A549 (cell line): ENCODE results near the gene MT1A. TPM values are rescaled to one million over a fixed set of nuclear protein-coding genes. Genes with fewer than 3 reads are reported as not detected.

Experiments used
- ATAC-seq, 2 experiments: fragments of 200-7000 bp in 1 of 2; fragments of >200 bp in 1 of 2; cut with Nextera tagmentation in 1 of 2; cut with Tn5 transposase in 1 of 2; 3 replicates each; pipeline versions ENCODE4 v1.8.0 to v1.9.1; 2018 to 2020; ENCODE audit warnings: mild to moderate bottlenecking in 1 of 2, moderate library complexity in 1 of 2
- CTCF ChIA-PET: fragments of 300-600 bp; sonication (Branson Sonifier 250); formaldehyde crosslinking; extraction: SDS; loops from one replicate; lab custom pipeline; 2021; ENCODE audit warnings: antibody characterized with exemption, inconsistent platforms; lab: Yijun Ruan, JAX
- POLR2A ChIA-PET: fragments of 350-600 bp; formaldehyde crosslinking; extraction: SDS; loops from one replicate; lab custom pipeline; 2021; ENCODE audit warnings: antibody characterized with exemption, inconsistent platforms; lab: Yijun Ruan, JAX
- DNase-seq, 2 experiments: peaks; one replicate each; pipeline versions ENCODE4 v3.0.0 to v3.0.0-alpha.2; 2011 to 2016; ENCODE audit warnings: low read depth in 1 of 2, low spot score in 1 of 2
- FAIRE-seq: peaks from 2 replicates; lab custom pipeline; 2011; peaks lifted over from hg19 to GRCh38; lab: Jason Lieb, UNC
- H3K27ac ChIP-seq, 2 experiments: fragments of >200 bp; sonication (Bioruptor Twin); formaldehyde crosslinking; 3 replicates each; pipeline ENCODE4 v1.5.1; 2016 to 2017
- H3K4me1 ChIP-seq: fragments of >200 bp; sonication (Bioruptor Twin); formaldehyde crosslinking; 3 replicates; pipeline ENCODE4 v1.6.1; 2016
- H3K4me2 ChIP-seq: fragments of >200 bp; sonication (Bioruptor Twin); formaldehyde crosslinking; 3 replicates; pipeline ENCODE4 v1.6.1; 2016
- H3K4me3 ChIP-seq: fragments of >200 bp; sonication (Bioruptor Twin); formaldehyde crosslinking; 3 replicates; pipeline ENCODE4 v1.5.1; 2016
- H3K9me3 ChIP-seq: fragments of >200 bp; sonication (Bioruptor Twin); formaldehyde crosslinking; 3 replicates; pipeline ENCODE4 v1.6.1; 2016
- BHLHE40 ChIP-seq: IDR thresholded peaks from 2 replicates; pipeline ENCODE4 v1.6.1; 2012; ENCODE audit warnings: low read depth, low read length, inconsistent platforms
- CBX2 ChIP-seq: fragments of 200-600 bp; sonication (generic); IDR thresholded peaks from 2 replicates; pipeline ENCODE4 v1.6.1; 2016; ENCODE audit warnings: low read depth, mild to moderate bottlenecking, borderline replicate concordance
- CEBPB ChIP-seq, 2 experiments: fragments of >200 bp in 1 of 2; sonication (Bioruptor Twin) in 1 of 2; formaldehyde crosslinking in 1 of 2; IDR thresholded peaks; 2 replicates each; pipeline ENCODE4 v1.6.1; 2012 to 2016
- CHD2 ChIP-seq: fragments of 150-350 bp; IDR thresholded peaks from 2 replicates; pipeline ENCODE4 v1.6.1; 2014; ENCODE audit warnings: low read length; ENCODE audit not compliant: partially characterized antibody
- CHD4 ChIP-seq: fragments of 200-600 bp; sonication (generic); IDR thresholded peaks from 2 replicates; pipeline ENCODE4 v1.6.1; 2016; ENCODE audit warnings: antibody characterized with exemption, mild to moderate bottlenecking, borderline replicate concordance
- EHMT2 ChIP-seq: fragments of 200-600 bp; sonication (generic); IDR thresholded peaks from 2 replicates; pipeline ENCODE4 v1.6.1; 2016; ENCODE audit warnings: antibody characterized with exemption, low read depth, mild to moderate bottlenecking, moderate library complexity
- ESRRA ChIP-seq: fragments of 150-350 bp; IDR thresholded peaks from 2 replicates; pipeline ENCODE4 v1.6.1; 2014; ENCODE audit warnings: mild to moderate bottlenecking, low read length, borderline replicate concordance
- FOSB ChIP-seq: fragments of 250-450 bp; sonication (Bioruptor Pico); IDR thresholded peaks from 2 replicates; pipeline ENCODE4 v1.5.0; 2020; ENCODE audit warnings: mild to moderate bottlenecking, moderate library complexity
- FOXS1 ChIP-seq: fragments of 250-450 bp; sonication (Bioruptor Pico); IDR thresholded peaks from 2 replicates; pipeline ENCODE4 v1.5.0; 2020; ENCODE audit warnings: mild to moderate bottlenecking, moderate library complexity
- HES2 ChIP-seq: fragments of >200 bp; sonication (Bioruptor Twin); formaldehyde crosslinking; IDR thresholded peaks from 2 replicates; pipeline ENCODE4 v1.6.1; 2016
- HOXA7 ChIP-seq: fragments of 250-450 bp; sonication (Bioruptor Pico); IDR thresholded peaks from 2 replicates; pipeline ENCODE4 v1.5.0; 2020; ENCODE audit warnings: mild to moderate bottlenecking, moderate library complexity
- MAFK ChIP-seq: fragments of 450-650 bp; IDR thresholded peaks from 2 replicates; pipeline ENCODE4 v1.6.1; 2014; ENCODE audit not compliant: partially characterized antibody
- MYC ChIP-seq: IDR thresholded peaks from 2 replicates; pipeline ENCODE4 v1.6.1; 2012; ENCODE audit warnings: mild to moderate bottlenecking, inconsistent platforms, low read length, improper control_type of control experiment, borderline replicate concordance
- NFE2L2 ChIP-seq: fragments of 150-350 bp; conservative IDR thresholded peaks from 2 replicates; pipeline ENCODE4 v1.6.1; 2014; ENCODE audit warnings: low read length
- RARB ChIP-seq: fragments of 250-450 bp; sonication (Bioruptor Pico); IDR thresholded peaks from 2 replicates; pipeline ENCODE4 v1.8.0; 2021; ENCODE audit warnings: mild to moderate bottlenecking, moderate library complexity
- REST ChIP-seq: fragments of 200-600 bp; sonication (generic); IDR thresholded peaks from 2 replicates; pipeline ENCODE4 v1.6.1; 2016; ENCODE audit warnings: antibody characterized with exemption, mild to moderate bottlenecking, moderate library complexity
- RFX5 ChIP-seq: fragments of 450-650 bp; IDR thresholded peaks from 2 replicates; pipeline ENCODE4 v1.7.1; 2014; ENCODE audit warnings: antibody characterized with exemption, mild to moderate bottlenecking, moderate library complexity
- ZC3H11A ChIP-seq: fragments of 450-650 bp; IDR thresholded peaks from 2 replicates; pipeline ENCODE4 v1.6.1; 2014; ENCODE audit warnings: antibody characterized with exemption, mild to moderate bottlenecking
- ZFP36 ChIP-seq: fragments of 450-650 bp; IDR thresholded peaks from 2 replicates; pipeline ENCODE4 v1.6.1; 2014; ENCODE audit warnings: borderline replicate concordance; ENCODE audit not compliant: partially characterized antibody
- WGBS: methylation state at CpG from one replicate; pipeline ENCODE4 v1.1.6; 2017; ENCODE audit errors: missing lambda C conversion rate; 5-methylcytosine and 5-hydroxymethylcytosine counted together
- polyA plus RNA-seq, 4 experiments: library from polyadenylated mRNA; depleted of rRNA in 3 of 4; stranded (reverse); fragments of >200 nt; fragmentation: RNase III in 1 of 4; extraction: RNeasy Plus Mini Kit Qiagen cat#74134 plus additional on column Dnase treatment in 1 of 4; gene quantifications; 2 replicates in 3 of 4; 3 replicates in 1 of 4; pipeline ENCODE4 v1.2.3, GENCODE V29; 2011 to 2017
- TF ChIP-seq, protein P1 (sequence below): fragments of 250-450 bp; sonication (Bioruptor Pico); IDR thresholded peaks from 2 replicates; pipeline ENCODE4 v1.5.0; 2021; ENCODE audit warnings: mild to moderate bottlenecking, moderate library complexity, borderline replicate concordance
- TF ChIP-seq, protein P2 (sequence below): IDR thresholded peaks from 2 replicates; pipeline ENCODE4 v1.6.1; 2012; ENCODE audit warnings: low read depth, borderline replicate concordance
- TF ChIP-seq, protein P3 (sequence below): fragments of 450-650 bp; IDR thresholded peaks from 2 replicates; pipeline ENCODE4 v1.6.1; 2014; ENCODE audit warnings: antibody characterized with exemption

The MT1A gene
- polyA plus RNA-seq, 2 of the 4 experiments (the other 2 are of a cell fraction) = 5.3 to 12.8 TPM

DNA sequence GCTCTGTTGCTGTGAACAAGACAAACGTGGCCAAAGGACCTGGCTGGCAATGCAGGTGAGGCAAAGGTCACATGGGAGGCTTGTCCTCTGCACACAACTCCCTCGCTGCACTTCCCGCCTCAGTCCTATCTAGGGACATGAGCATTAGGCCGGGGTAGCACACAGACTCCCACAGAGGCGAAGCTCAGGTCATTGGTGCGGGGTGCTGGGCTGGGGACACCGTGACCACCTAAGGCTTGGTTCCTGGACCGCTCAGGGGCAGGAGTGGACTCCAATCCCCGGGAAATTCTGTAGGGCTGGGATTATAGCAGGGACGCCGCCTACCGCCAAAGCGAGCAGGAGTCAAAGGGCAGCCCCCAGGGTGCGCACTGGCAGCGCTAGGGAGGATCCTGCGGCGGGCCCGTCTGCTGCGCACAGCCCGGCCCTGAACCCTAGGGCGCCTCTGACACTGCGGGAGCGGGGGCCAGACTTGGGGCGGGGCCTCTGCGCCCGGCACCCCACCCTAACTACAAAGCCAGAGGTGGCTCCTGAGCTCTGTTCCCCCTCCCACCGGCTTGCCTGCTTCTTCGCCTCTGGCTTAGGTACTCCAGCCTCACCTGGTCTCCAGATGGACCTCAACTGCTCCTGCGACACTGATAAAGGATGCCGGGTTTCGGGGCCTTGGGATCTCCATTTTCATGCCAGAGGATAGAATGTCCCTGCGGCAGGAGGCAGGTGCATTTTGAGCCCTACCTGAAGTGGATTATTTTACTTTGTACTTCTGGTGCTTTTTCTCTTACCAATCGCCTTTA, 9.4 kb downstream of the MT1A start:
- Histone ChIP-seq H3K9me3 (no peaks in the 10 kb centered on the region), H3K4me3 (no peak overlapping the region), H3K27ac (no peak overlapping the region), H3K4me1 (peaks cover 16% of the 10 kb centered on the region), H3K4me2 (no peak overlapping the region)
- ATAC-seq (no peak), DNase-seq (no peak), FAIRE-seq (no peak)
- no peak for TF ChIP-seq CBX2
- TF ChIP-seq MYC = no peak
- no peak for TF ChIP-seq RFX5
- no peak for TF ChIP-seq FOXS1 (CRISPR knock-in tag)
- TF ChIP-seq MAFK = no peak
- TF ChIP-seq EHMT2 = no peak
- no peak for TF ChIP-seq RARB (CRISPR knock-in tag)
- no peak for TF ChIP-seq CHD4
- 76% methylated on average over 32 of the region's 33 CpGs for WGBS
- ChIA-PET POLR2A (no interaction called here), CTCF (interaction anchor here (1.5 to 25.6 kb wide), 2 partner anchors 38 to 54 kb away, joined by 3 to 340 read pairs; partner anchors contain the start of gene MT2A)

DNA sequence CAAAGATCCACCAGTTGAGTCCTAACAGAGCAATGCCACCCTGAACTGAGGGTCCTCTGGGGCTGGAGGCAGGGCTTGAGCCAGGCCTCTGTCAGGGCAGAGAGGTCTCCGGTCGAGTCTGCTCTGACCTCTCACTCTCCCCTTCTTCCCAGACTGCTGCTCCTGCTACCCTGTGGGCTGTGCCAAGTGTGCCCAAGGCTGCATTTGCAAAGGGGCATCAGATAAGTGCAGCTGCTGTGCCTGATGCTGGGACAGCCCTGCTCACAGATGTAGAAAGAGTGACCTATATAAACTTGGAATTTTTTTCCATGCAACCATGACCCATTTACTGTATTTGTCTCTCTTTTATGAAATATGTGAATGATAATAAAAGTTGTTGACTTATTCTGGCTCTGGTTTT, 10.8 kb downstream of the MT1A start:
- TF ChIP-seq HES2 = no peak
- TF ChIP-seq, protein P1, sequence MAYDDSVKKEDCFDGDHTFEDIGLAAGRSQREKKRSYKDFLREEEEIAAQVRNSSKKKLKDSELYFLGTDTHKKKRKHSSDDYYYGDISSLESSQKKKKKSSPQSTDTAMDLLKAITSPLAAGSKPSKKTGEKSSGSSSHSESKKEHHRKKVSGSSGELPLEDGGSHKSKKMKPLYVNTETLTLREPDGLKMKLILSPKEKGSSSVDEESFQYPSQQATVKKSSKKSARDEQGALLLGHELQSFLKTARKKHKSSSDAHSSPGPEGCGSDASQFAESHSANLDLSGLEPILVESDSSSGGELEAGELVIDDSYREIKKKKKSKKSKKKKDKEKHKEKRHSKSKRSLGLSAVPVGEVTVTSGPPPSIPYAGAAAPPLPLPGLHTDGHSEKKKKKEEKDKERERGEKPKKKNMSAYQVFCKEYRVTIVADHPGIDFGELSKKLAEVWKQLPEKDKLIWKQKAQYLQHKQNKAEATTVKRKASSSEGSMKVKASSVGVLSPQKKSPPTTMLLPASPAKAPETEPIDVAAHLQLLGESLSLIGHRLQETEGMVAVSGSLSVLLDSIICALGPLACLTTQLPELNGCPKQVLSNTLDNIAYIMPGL (CRISPR knock-in tag) = no peak
- TF ChIP-seq ZC3H11A = no peak
- TF ChIP-seq, protein P2, sequence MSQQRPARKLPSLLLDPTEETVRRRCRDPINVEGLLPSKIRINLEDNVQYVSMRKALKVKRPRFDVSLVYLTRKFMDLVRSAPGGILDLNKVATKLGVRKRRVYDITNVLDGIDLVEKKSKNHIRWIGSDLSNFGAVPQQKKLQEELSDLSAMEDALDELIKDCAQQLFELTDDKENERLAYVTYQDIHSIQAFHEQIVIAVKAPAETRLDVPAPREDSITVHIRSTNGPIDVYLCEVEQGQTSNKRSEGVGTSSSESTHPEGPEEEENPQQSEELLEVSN = no peak
- TF ChIP-seq CEBPB (IDR thresholded peaks at IDR 0.05) = no peak
- TF ChIP-seq, protein P3, sequence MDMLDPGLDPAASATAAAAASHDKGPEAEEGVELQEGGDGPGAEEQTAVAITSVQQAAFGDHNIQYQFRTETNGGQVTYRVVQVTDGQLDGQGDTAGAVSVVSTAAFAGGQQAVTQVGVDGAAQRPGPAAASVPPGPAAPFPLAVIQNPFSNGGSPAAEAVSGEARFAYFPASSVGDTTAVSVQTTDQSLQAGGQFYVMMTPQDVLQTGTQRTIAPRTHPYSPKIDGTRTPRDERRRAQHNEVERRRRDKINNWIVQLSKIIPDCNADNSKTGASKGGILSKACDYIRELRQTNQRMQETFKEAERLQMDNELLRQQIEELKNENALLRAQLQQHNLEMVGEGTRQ = no peak
- TF ChIP-seq BHLHE40 = no peak
- TF ChIP-seq CHD2 = no peak
- TF ChIP-seq HOXA7 (CRISPR knock-in tag) = no peak
- TF ChIP-seq FOXS1 (CRISPR knock-in tag) = no peak
- no peak for TF ChIP-seq ESRRA
- TF ChIP-seq REST = no peak
- TF ChIP-seq MYC = no peak
- TF ChIP-seq FOSB (CRISPR knock-in tag) = no peak
- TF ChIP-seq ZFP36 = no peak
- TF ChIP-seq NFE2L2 = no peak
- TF ChIP-seq RARB (CRISPR knock-in tag) = no peak
- TF ChIP-seq, all 56 proteins: peak for 0
- FAIRE-seq = no peak
- Histone ChIP-seq H3K4me2 (no peak overlapping the region), H3K4me3 (no peak overlapping the region), H3K4me1 (peaks cover 8% of the 10 kb centered on the region; the same call in 2 of the 3 replicates), H3K27ac (no peak overlapping the region), H3K9me3 (no peaks in the 10 kb centered on the region)
- ATAC-seq = no peak
- WGBS = 79% methylated on average over 2 of the region's 2 CpGs
- ChIA-PET CTCF (interaction anchor here (25.6 kb wide), 1 partner anchor 40 kb away, joined by 340 read pairs; the partner anchor contains the start of gene MT2A), POLR2A (no interaction called here)
- no peak for DNase-seq
